ENCODE results near the gene TRPM2.
"Not testable (repeated sequence)": the region's sequence is repeated elsewhere in the genome, so short reads cannot be mapped to it uniquely, and the experiment has no call there.

The TRPM2 gene

GRCh38 chr21:44391345-44392091 is 38.1 kb downstream of the TRPM2 start:
- H3K4me3 ChIP-seq (ENCODE audit: low read length): no peak overlapping the region
- TF ChIP-seq ZNF274 (IDR thresholded peaks at IDR 0.05; ENCODE audit: low read depth, low read length): no peak

GRCh38 chr21:44392185-44392584 is 38.8 kb downstream of the TRPM2 start:
- no peak overlapping the region for H3K4me3 ChIP-seq (ENCODE audit: low read length)
- TF ChIP-seq ZNF274 (IDR thresholded peaks at IDR 0.05; ENCODE audit: low read depth, low read length): no peak

- no peak for TF ChIP-seq ZNF274 (IDR thresholded peaks at IDR 0.05; ENCODE audit: low read depth, low read length)
- no peak overlapping the region for H3K4me3 ChIP-seq (ENCODE audit: low read length)
Observed at GRCh38 chr21:44392916-44393315, 39.5 kb downstream of the TRPM2 start.

GRCh38 chr21:44394733-44395132 is 41.3 kb downstream of the TRPM2 start:
- TF ChIP-seq ZNF274 (IDR thresholded peaks at IDR 0.05; ENCODE audit: low read depth, low read length): no peak
- H3K4me3 ChIP-seq (ENCODE audit: low read length): no peak overlapping the region

GRCh38 chr21:44395260-44395659 is 41.8 kb downstream of the TRPM2 start:
- H3K4me3 ChIP-seq (ENCODE audit: low read length): no peak overlapping the region
- TF ChIP-seq ZNF274 (IDR thresholded peaks at IDR 0.05; ENCODE audit: low read depth, low read length): no peak

GRCh38 chr21:44396803-44397202 is 43.4 kb downstream of the TRPM2 start:
- H3K4me3 ChIP-seq (ENCODE audit: low read length): not testable (repeated sequence)

- H3K4me3 ChIP-seq (ENCODE audit: low read length): no peak overlapping the region
- no peak for TF ChIP-seq ZNF274 (IDR thresholded peaks at IDR 0.05; ENCODE audit: low read depth, low read length)
Observed at GRCh38 chr21:44397431-44398031, 44.1 kb downstream of the TRPM2 start.

GRCh38 chr21:44398499-44398898 is 45.1 kb downstream of the TRPM2 start:
- TF ChIP-seq ZNF274 (IDR thresholded peaks at IDR 0.05; ENCODE audit: low read depth, low read length): no peak
- H3K4me3 ChIP-seq (ENCODE audit: low read length): no peak overlapping the region

GRCh38 chr21:44399151-44399954 is 45.9 kb downstream of the TRPM2 start:
- no peak overlapping the region for H3K4me3 ChIP-seq (ENCODE audit: low read length)
- no peak for TF ChIP-seq ZNF274 (IDR thresholded peaks at IDR 0.05; ENCODE audit: low read depth, low read length)

GRCh38 chr21:44399955-44400790 is 46.8 kb downstream of the TRPM2 start:
- no peak overlapping the region for H3K4me3 ChIP-seq (ENCODE audit: low read length)
- no peak for TF ChIP-seq ZNF274 (IDR thresholded peaks at IDR 0.05; ENCODE audit: low read depth, low read length)

GRCh38 chr21:44400791-44401385 is 47.5 kb downstream of the TRPM2 start:
- TF ChIP-seq ZNF274 (IDR thresholded peaks at IDR 0.05; ENCODE audit: low read depth, low read length): no peak
- no peak overlapping the region for H3K4me3 ChIP-seq (ENCODE audit: low read length)

- TF ChIP-seq ZNF274 (IDR thresholded peaks at IDR 0.05; ENCODE audit: low read depth, low read length): no peak
Observed at GRCh38 chr21:44401386-44402160, 48.2 kb downstream of the TRPM2 start.

More at GRCh38 chr21:44401386-44402160, 48.2 kb downstream of the TRPM2 start:
- no peak overlapping the region for H3K4me3 ChIP-seq (ENCODE audit: low read length)
